HepG2 (cell line): ENCODE data around the gene TTC29. TPM values are rescaled to one million over a fixed set of nuclear protein-coding genes. Genes with fewer than 3 reads are reported as not detected.
"Not testable (repeated sequence)": the region's sequence is repeated elsewhere in the genome, so short reads cannot be mapped to it uniquely, and the experiment has no call there.

ENCODE experiments used
- ATAC-seq: fragments of 200-7000 bp; cut with Tn5 transposase; 3 replicates; pipeline ENCODE4 v1.9.1; 2020; ENCODE audit warnings: mild to moderate bottlenecking, moderate library complexity
- BruUV-seq: library from RNA; stranded (reverse); fragments of 400-500 nt; replicated peaks from 2 replicates; lab custom pipeline; 2021; lab: Mats Ljungman, UMichigan
- CTCF ChIA-PET: fragments of 300-600 bp; formaldehyde crosslinking; extraction: SDS; loops from one replicate; lab custom pipeline; 2021; ENCODE audit warnings: low total read pairs, inconsistent platforms, low intra/inter-chr PET ratio; lab: Yijun Ruan, JAX
- POLR2A ChIA-PET: fragments of 350-600 bp; sonication (Branson Sonifier 250); formaldehyde crosslinking; loops from one replicate; lab custom pipeline; 2020; ENCODE audit warnings: antibody characterized with exemption, inconsistent platforms; lab: Yijun Ruan, JAX
- DNase-seq: peaks from one replicate; pipeline ENCODE4 v3.0.0-alpha.2; 2015; ENCODE audit warnings: low spot score
- FAIRE-seq: peaks from 3 replicates; lab custom pipeline; 2011; peaks lifted over from hg19 to GRCh38; lab: Jason Lieb, UNC
- H2AFZ ChIP-seq: one replicate; pipeline ENCODE4 v1.6.1; 2011; ENCODE audit warnings: low read length, inconsistent platforms
- H3K27ac ChIP-seq: fragments of 300-600 bp; 3 replicates; pipeline ENCODE4 v1.8.0; 2011; ENCODE audit warnings: mixed run types, mild to moderate bottlenecking, mixed read lengths, low read length, inconsistent platforms; ENCODE audit not compliant: insufficient read depth; ENCODE audit errors: extremely low read length
- H3K27me3 ChIP-seq, 2 experiments: fragments of 200-600 bp in 1 of 2; 2 replicates in 1 of 2; 3 replicates in 1 of 2; pipeline versions ENCODE4 v1.6.0 to v1.8.0; 2011; ENCODE audit warnings: low read length in 2 of 2, mild to moderate bottlenecking in 2 of 2, moderate library complexity in 2 of 2, inconsistent platforms in 1 of 2; ENCODE audit not compliant: insufficient read depth in 2 of 2, control insufficient read depth in 1 of 2
- H3K36me3 ChIP-seq, 2 experiments: fragments of 200-600 bp in 1 of 2; replicated peaks in 1 of 2; 2 replicates in 1 of 2; 3 replicates in 1 of 2; pipeline versions ENCODE4 v1.5.1 to v1.8.0; 2011; ENCODE audit warnings: low read length in 2 of 2, inconsistent platforms in 1 of 2; ENCODE audit not compliant: insufficient read depth in 2 of 2, control insufficient read depth in 1 of 2
- H3K4me1 ChIP-seq: 2 replicates; pipeline ENCODE4 v1.5.1; 2012; ENCODE audit warnings: low read length, inconsistent platforms; ENCODE audit not compliant: insufficient read depth
- H3K4me2 ChIP-seq: 2 replicates; pipeline ENCODE4 v1.6.0; 2011; ENCODE audit warnings: low read depth, low read length, inconsistent platforms
- H3K4me3 ChIP-seq, 3 experiments: fragments of 200-600 bp in 1 of 3; sonication (generic), shearing (Covaris generic) in 1 of 3; replicated peaks in 1 of 3; 2 replicates each; pipeline ENCODE4 v1.5.1; 2011 to 2016; ENCODE audit warnings: low read length in 3 of 3, inconsistent platforms in 2 of 3, low read depth in 2 of 3, mild to moderate bottlenecking in 2 of 3, control low read depth in 1 of 3, mixed read lengths in 1 of 3; ENCODE audit not compliant: insufficient read depth in 1 of 3
- H3K79me2 ChIP-seq: one replicate; pipeline ENCODE4 v1.6.1; 2011; ENCODE audit warnings: low read length, inconsistent platforms; ENCODE audit not compliant: insufficient read depth
- H3K9ac ChIP-seq: 2 replicates; pipeline ENCODE4 v1.6.0; 2011; ENCODE audit warnings: mild to moderate bottlenecking, low read depth, low read length, inconsistent platforms; ENCODE audit not compliant: insufficient read depth
- H3K9me3 ChIP-seq: 2 replicates; pipeline ENCODE4 v1.5.1; 2012; ENCODE audit warnings: mild to moderate bottlenecking, low read length
- H4K20me1 ChIP-seq: 2 replicates; pipeline ENCODE4 v1.6.0; 2011; ENCODE audit warnings: inconsistent platforms, mild to moderate bottlenecking, low read length, moderate library complexity; ENCODE audit not compliant: insufficient read depth
- ATF7 ChIP-seq, 2 experiments: fragments of 450-650 bp in 1 of 2; sonication (generic) in 1 of 2; formaldehyde crosslinking in 1 of 2; IDR thresholded peaks; 2 replicates each; pipeline versions ENCODE4 v1.4.0 to v1.6.1; 2016 to 2020; ENCODE audit warnings: antibody characterized with exemption in 1 of 2, mild to moderate bottlenecking in 1 of 2, missing genetic modification reagents in 1 of 2
- CREB1 ChIP-seq, 2 experiments: fragments of 450-650 bp in 1 of 2; IDR thresholded peaks; 2 replicates each; pipeline ENCODE4 v1.6.1; 2016 to 2017; ENCODE audit warnings: control low read depth in 1 of 2, mild to moderate bottlenecking in 1 of 2, missing compliant biosample characterization in 1 of 2, missing genetic modification characterization in 1 of 2
- NCOA1 ChIP-seq: sonication (generic); formaldehyde crosslinking; IDR thresholded peaks from 2 replicates; pipeline ENCODE4 v1.9.0; 2021; ENCODE audit warnings: missing genetic modification reagents
- WGBS: methylation state at CpG from one replicate; pipeline ENCODE4 v1.1.6; 2017; ENCODE audit warnings: low lambda C conversion rate; 5-methylcytosine and 5-hydroxymethylcytosine counted together
- in situ Hi-C: cut with HindIII; loops from 2 replicates; pipeline ENCODE4 v1.10.0; 2017; ENCODE audit warnings: low pct_unique_long_range_greater_than_20kb; ENCODE audit not compliant: extremely low pct_ligation_motif_present
- intact Hi-C: fragments of 100-400 bp; cut with micrococcal nuclease; formaldehyde crosslinking; loops from one replicate; pipeline ENCODE4 v1.10.0; 2022; ENCODE audit not compliant: unreplicated experiment
- polyA plus RNA-seq, 8 experiments: library from polyadenylated mRNA; depleted of rRNA in 3 of 8; stranded (reverse) in 7 of 8; unstranded in 1 of 8; fragments of >200 nt; fragmentation: Illumina TruSeq in 4 of 8; extraction: Trizol in 4 of 8; gene quantifications; 2 replicates each; pipeline versions ENCODE4 v1.2.1 to v1.2.3, GENCODE V29; 2011 to 2016; ENCODE audit warnings: low read depth in 4 of 8, missing spikeins in 1 of 8, mixed read lengths in 1 of 8; ENCODE audit not compliant: insufficient read depth in 1 of 8
- total RNA-seq, 5 experiments: library from RNA; depleted of rRNA; stranded (reverse); fragments of >200 nt; fragmentation: Illumina TruSeq; extraction: Trizol; gene quantifications; 2 replicates each; pipeline ENCODE4 v1.2.3, GENCODE V29; 2016; ENCODE audit warnings: low read depth in 1 of 5

TTC29 gene
- total and polyA plus RNA-seq, 2 of the 13 experiments (the other 11 are each of a cell fraction or from before 2014, with no cell fraction given) = not detected

- Histone ChIP-seq H3K36me3 (no peaks in the 10 kb centered on the region), H4K20me1 (no peaks in the 10 kb centered on the region), H3K79me2 (no peaks in the 10 kb centered on the region), H2AFZ (no peak overlapping the region), H3K4me2 (no peak overlapping the region), H3K9me3 (no peaks in the 10 kb centered on the region), H3K27me3 (no peaks in the 10 kb centered on the region), H3K27ac (no peak overlapping the region), H3K4me1 (no peaks in the 10 kb centered on the region), H3K9ac (no peak overlapping the region), H3K4me3 (no peak overlapping the region)
- BruUV-seq = no TSS peak
- ChIA-PET POLR2A (no interaction called here), CTCF (no interaction called here)
- 3% methylated on average over 3 of the region's 3 CpGs for WGBS
- DNase-seq = no peak
- in situ Hi-C loops (no loop called here), intact Hi-C loops (no loop called here)
- FAIRE-seq = no peak
- TF ChIP-seq ATF7 (IDR thresholded peaks at IDR 0.05) (peak; percentile 77), ATF7 (CRISPR knock-in tag; IDR thresholded peaks at IDR 0.05) (no peak), CREB1 (IDR thresholded peaks at IDR 0.05) (peak; percentile 58), CREB1 (CRISPR knock-in tag; IDR thresholded peaks at IDR 0.05) (no peak), NCOA1 (CRISPR knock-in tag) (no peak)
- ATAC-seq = no peak
These were observed 206.5 kb downstream of the TTC29 start for GRCh38 chr4:146739182-146739581.

- H3K36me3 ChIP-seq, FAIRE-seq, H2AFZ ChIP-seq, H3K79me2 ChIP-seq, H3K4me3 ChIP-seq, intact Hi-C loops, H3K9ac ChIP-seq, H3K27ac ChIP-seq, in situ Hi-C loops, DNase-seq, ATAC-seq, BruUV-seq, H4K20me1 ChIP-seq, CTCF ChIA-PET, H3K4me2 ChIP-seq, H3K27me3 ChIP-seq, H3K4me1 ChIP-seq, H3K9me3 ChIP-seq, POLR2A ChIA-PET: not testable (repeated sequence)
- 0% methylated on average over 1 of the region's 1 CpG for WGBS
These were observed 222.1 kb downstream of the TTC29 start for GRCh38 chr4:146723519-146723918.
